ENCODE measurements around the gene KCNT1.

KCNT1 gene

DNA sequence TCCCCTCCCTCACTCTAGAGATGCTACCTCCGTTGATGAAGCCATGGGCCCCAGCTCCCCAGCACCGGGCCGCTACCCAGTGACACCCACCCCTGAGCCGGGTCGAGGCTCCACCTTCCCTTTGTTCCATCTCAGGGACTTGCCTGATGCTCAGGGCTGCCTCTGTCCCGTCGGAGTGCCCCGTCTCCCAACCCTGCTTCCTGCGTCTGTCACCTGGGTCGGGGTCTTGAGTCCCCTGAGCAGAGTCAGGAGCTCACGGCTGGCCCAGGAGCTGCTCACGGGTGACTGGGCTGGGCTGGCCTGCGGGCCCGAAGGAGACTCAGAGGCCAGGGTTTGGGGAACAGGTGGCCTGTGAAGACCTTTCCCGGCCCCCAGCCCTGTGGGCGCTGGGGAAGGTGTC lies 85.3 kb downstream of the KCNT1 start:
- no peak for DNase-seq

GRCh38 chr9:135787776-135788575 lies 86.0 kb downstream of the KCNT1 start:
- no peak for DNase-seq

DNA sequence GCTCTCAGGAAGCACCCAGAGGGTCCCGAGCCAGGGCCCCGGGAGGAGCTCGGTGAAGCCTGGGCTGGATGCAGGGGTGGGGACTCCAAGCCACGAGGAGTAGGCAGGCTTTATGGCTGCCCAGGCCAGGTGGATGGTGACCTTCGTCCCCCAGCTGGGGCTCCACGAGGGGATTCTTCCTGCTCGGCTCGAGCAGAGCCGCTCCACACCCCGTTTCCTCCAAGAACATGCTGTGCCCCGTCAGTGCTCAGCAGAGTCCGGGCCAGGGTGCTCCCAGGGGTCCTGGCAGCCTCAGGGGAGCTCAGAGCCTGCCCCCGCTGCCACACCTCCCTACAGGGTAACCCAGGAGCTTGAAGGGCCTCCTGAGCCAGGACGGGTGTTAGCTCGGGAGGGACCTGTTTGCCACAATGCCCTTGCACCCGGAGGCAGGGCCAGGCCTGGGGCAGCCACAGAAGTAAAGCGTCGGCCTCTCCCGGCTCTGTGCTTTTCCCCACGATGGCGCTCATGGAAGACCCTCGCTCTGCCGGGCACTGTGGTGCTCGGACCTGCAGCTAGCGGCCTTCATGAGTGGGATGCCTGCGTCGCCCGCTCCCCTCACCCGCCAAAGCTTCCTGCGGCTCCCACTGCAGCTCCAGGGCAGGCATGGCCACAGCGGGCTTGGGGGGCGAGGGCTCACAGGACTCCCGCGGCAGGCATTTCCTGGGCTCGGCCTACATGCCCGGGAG lies 86.8 kb downstream of the KCNT1 start:
- DNase-seq: no peak

GRCh38 chr9:135789838-135790291 lies 87.9 kb downstream of the KCNT1 start:
- no peak for DNase-seq

- DNase-seq: no peak
These were observed 88.4 kb downstream of the KCNT1 start for GRCh38 chr9:135790356-135790755.

DNA sequence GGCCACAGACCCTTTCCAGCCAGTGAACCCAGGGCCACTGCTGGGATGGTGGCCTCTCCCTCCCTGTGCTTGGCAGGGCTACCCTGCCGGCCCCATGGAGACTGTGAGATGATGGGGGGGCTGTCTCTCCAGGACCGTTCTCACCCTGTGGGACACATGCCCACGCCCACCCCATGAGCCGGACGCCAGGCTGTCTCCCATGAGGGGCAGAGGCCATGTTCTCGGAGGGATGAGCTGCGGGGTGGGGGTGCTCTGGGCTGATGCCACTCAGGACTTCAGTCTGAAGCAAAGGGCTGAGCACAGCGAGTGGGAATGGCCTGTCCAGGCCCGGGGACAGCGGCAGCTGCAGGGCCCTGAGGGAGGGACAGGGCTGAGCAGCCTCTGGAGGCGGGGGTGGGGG lies 88.9 kb downstream of the KCNT1 start:
- DNase-seq: no peak

- DNase-seq: no peak
These were observed 89.7 kb downstream of the KCNT1 start for GRCh38 chr9:135791431-135792267.

DNA sequence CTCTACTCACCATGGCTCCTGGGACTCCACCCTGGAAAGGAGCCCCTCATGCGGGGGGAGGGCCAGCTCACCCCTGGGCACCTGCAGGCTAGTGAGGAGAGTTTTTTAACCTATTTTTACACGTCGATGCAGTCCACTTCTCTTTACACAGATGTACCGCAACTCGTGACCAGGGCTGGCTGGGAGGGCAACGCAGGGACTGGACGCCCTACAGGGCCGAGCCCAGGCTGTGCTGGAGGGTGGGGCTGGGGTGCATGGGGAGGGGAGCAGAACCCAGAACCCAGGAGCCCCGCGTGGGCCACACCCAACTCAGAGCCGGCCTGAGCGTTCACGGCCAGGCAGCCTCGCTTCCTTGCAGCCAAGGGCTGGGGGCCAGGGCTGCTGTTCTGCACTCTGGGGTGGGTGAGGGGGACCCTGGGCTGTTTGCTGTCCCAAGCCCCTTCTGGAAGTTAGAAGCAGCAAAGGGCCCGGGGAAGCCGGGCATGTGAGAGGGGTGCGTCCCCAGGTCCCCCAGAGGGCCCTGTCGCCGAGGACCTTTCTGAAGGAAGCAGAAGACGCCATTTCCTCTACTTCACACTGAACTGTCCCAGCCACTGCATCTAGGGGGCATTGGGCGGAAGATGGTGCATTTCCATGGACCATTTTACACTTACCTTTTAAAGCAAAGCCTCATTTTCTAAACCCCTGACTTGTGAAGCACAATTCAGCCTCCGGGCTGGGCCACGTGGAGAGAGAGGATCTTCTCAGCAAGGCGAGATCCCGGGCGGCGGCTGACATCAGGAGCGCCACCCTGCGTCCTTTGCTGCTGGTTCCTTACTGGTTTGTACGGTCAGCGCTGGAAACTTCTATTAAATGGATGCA lies 90.5 kb downstream of the KCNT1 start:
- no peak for DNase-seq

GRCh38 chr9:135793221-135794056 lies 91.5 kb downstream of the KCNT1 start:
- no peak for DNase-seq

- no peak for DNase-seq
These were observed 92.0 kb downstream of the KCNT1 start for GRCh38 chr9:135794057-135794335.

DNA sequence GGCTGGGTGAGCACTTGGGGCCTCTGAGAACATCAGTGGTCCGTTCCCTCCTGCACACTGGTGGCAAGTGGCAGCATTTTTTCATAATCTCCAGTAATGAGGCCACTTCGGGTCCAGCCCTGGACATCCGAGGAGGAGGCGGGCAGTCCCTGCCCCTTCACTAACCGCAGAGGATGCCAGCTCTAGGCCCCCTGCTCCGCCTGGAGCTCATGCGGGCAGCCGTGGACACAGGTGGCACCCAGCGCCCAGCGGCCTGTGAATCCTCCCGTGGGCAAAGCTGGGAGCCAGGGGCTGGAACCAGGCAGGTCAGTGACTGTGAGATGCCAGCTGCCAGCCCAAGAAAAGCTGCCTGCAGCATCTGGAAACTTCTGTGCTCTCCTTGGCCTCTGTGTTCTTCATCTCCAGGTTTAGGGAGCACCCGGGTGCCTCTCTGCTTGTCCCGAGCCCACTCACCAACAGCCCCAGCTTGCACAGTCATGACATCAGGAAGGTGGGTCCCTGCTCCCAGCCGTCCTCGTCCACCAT lies 92.4 kb downstream of the KCNT1 start:
- DNase-seq: no peak

GRCh38 chr9:135795391-135795790 lies 93.4 kb downstream of the KCNT1 start:
- no peak for DNase-seq

DNA sequence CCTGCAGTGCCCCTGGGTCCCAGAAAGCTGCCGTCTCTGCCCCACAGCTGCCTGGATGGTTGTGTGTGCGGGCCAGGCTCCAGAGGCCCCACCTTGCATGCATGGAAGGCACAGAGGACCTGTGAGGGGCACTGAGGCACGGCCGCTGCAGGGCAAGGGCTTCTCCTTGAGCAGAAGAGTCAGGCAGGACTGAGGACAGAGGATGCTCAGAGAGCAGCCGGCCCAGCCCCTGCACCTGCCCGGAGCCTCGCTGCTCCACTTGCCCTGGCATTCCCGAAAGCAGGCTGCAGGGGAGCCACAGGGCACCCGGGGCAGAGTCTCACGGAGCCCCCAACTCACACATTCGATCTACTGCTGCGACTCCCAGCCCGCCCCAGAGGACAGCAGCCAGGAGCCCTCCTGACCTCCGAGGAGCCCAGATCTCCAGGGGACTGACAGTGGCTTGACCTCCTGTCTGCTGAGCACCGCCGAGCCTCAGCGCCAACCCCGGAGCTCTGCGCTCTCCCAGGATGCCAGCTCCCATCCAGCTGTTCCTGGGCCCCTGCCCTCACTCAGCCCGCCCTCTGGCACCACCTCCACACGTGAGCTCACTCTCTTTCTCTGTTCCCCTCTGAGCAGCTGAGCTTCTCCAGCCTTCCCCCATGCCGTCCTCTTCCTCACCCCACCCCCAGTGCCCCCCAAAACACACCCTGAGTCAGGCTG lies 95.0 kb downstream of the KCNT1 start:
- no peak for DNase-seq

DNA sequence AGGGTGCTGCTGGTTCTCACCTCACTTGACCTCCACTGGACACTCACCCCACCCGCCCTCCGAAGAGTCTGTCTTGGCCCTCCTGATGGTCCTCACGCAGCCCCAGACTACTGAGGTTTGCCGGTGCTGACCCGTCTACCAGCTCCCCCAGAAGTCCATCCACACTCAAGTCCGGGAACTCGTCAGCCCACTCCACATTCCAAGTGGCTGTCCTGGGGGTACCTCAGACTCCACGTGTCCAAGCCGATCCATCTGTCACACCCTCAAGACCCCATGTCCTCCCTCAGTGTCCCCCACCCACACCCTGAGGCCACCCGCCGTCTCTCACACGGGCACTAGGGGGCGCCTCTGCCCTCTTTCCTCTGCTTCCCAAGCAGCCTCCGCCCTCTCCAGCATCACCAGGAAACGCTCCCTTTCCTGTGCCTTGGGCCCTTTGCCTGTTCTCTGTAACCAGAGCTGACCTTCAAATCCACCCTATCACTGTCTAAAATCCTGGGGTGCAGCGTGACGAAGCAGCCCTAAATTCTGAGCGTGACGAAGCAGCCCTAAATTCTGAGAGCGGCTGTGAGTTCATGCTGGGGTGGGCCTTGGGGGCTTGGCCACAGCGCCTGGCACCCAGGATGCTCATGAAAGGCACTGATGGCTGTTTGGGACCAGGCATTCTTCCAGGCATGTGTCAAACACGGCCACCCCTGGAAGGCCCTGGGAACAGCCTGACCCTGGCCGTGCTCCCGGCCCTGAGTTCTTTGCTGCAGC lies 95.7 kb downstream of the KCNT1 start:
- peak in 2 of 4 experiments; percentile 7 to 12 for DNase-seq

- no peak for DNase-seq
These were observed 96.2 kb downstream of the KCNT1 start for GRCh38 chr9:135798263-135798585.

GRCh38 chr9:135799261-135799660 lies 97.3 kb downstream of the KCNT1 start:
- DNase-seq: no peak

DNA sequence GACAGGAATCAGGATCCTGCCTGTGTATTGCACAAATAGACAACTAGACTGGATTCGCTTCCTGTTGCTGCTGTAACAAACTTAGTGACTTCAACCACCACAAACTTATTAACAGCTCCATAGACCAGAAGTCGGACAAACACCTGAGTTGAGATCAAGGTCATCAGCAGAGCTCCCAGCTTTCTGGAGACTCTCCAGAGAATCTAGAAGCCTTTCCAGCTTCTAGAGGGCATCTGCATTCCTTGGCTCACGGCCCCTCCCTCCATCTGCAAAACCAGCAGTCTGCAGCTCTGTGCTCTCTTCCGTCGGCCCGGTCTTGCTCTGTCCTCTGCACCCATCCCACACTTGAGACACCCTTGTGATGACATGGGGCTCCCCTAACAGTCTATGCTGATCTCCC lies 99.1 kb downstream of the KCNT1 start:
- DNase-seq: no peak

- DNase-seq: no peak
These were observed 101.0 kb downstream of the KCNT1 start for GRCh38 chr9:135802876-135803419.

GRCh38 chr9:135803441-135803840 lies 101.5 kb downstream of the KCNT1 start:
- DNase-seq: no peak

Measured in activated CD4-positive, CD25-positive, alpha-beta regulatory T cell (primary cell).